NCI-H748 (cell line): ENCODE results near the gene ZC3H12C.

Experiments used
- DNase-seq: peaks from one replicate; lab custom pipeline; 2025; ENCODE audit not compliant: unreplicated experiment; lab: John Stamatoyannopoulos, UW

Gene ZC3H12C

DNA sequence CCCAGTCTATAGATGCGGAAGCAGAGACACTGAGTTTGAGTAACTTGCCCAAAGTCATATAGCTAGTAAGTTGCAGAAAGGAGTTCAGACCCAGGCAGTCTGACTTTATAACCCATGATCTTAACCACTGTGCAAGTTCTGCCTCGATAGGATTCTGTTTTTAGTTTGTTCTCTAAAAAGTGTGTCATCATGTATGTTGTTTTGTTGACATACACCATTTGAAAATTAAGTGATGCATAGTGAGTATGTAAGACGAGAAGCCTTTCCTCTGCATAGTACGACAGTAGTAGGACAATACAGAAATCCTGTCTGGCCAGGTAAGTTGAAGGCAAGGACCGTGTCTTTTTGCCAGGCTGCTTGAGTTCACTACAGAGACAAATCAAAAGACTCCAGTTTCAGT is 3.3 kb downstream of the ZC3H12C start:
- DNase-seq = peak; percentile 4

DNA sequence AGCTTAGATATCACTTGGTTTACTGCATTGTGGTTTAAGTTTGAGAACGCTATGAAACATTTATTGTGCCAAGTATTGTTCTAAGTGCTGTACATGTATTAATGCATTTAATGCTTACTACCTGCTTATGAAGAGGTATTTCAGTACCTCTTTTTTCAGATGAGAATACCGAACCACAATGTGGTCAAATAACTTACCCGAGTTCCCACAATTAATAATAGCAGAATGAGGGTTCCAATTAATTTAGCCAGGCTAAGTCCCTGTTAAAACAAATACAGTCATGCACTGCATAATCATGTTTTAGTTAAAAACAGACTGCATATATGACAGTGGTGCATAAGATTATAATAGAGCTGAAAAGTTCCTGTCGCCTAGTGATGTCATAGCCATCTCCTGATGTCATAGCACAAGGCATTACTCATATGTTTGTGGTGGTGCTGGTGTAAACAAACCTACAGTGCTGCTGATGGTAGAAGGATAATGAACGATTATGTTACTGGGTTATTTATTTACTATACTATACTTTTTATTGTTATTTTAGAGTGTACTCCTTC is 4.3 kb downstream of the ZC3H12C start:
- DNase-seq = no peak

GRCh38 chr11:110098645-110099044 is 5.5 kb downstream of the ZC3H12C start:
- no peak for DNase-seq

DNA sequence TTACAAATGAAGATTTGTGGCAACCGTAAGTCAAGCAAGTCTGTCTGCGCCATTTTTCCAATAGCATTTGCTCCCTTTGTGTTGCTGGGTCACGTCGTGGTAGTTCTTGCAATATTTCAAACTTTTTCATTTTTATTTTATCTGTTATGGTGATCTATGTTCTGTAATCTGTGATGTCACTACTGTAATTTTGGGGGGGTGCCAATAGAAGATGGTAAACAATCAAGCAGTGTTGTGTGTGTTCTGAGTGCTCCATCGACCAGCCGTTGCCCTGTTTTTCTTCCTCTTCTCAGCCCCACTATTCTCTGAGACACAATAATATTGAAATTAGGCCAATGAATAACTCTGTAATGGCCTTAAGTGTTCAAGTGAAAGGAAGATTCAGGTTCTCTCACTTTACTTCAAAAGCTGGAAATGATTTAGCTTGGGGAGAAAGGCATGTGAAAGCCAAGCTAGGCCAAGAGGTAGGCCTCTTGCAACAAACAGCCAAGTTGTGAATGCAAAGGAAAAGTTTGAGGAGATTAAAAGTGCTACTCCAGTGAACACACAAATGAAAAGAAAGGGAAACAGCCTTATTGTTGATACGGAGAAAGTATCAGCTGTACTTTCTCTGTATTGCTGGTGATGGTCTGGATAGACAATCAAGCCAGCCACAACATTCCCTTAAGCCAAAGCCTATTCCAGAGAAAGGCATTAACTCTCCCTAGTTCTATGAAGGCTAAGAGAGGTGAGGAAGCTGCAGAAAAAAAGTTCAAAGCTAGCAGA is 7.5 kb downstream of the ZC3H12C start:
- DNase-seq = no peak

- no peak for DNase-seq
These were observed 13.6 kb downstream of the ZC3H12C start for GRCh38 chr11:110106713-110107274.

DNA sequence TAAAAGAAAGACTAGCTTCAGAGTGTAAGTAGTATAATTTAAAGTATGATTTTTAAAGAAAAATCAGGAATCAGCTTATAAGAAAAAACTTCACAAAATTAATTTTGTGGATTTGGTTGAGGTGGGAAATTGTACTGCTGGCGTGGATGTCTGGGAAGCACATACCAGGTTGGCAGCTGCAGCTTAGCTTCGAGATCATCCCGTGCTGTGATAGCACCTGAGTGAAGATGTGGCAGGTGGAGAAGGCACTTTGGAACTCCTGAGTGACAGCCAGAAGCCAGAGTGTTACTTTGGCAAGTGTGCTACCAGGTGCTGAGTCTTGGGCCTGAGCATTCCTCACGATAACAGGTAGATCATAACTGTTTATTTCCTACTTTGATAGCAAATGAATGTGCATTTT is 17.7 kb downstream of the ZC3H12C start:
- no peak for DNase-seq

DNA sequence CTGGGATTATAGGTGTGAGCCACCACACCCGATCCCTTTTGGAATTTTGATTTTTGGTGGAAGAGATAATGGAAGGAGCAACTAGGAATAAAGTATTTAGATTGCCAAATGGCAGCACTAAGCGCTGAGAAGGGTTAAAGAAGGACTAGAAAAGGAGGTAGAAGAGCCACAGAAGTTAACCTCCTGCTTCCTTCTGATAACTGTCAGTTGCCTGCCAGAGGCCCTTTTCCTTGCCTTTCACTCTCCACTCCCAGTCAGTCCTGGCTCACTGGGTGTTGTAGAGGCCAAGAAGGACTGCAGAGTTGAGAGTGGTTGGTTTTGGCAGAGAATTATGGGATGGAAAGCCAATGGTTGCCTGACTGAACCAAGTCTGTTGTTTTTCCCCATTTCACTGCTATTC is 19.3 kb downstream of the ZC3H12C start:
- no peak for DNase-seq

GRCh38 chr11:110113505-110113904 is 20.3 kb downstream of the ZC3H12C start:
- DNase-seq = no peak

DNA sequence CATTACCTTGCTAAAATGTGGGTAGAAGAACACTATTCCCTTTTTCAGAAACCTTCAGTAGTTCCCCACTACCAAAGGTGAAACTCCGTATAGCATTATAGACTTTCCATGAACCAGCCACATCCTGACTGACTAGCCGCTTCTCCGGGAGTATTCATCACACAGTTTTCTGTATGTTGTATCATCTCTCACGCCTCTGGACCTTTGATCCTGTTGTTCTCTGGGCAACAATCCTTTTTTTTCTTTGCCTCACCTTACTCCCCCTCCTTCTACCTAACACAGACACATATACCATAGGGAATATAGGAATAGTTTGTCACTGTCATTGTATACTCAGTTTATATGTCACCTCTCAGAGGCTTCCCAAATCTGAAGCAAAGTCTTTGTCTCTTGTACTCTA is 20.8 kb downstream of the ZC3H12C start:
- DNase-seq = no peak

- DNase-seq = no peak
These were observed 26.1 kb downstream of the ZC3H12C start for GRCh38 chr11:110119317-110119716.

DNA sequence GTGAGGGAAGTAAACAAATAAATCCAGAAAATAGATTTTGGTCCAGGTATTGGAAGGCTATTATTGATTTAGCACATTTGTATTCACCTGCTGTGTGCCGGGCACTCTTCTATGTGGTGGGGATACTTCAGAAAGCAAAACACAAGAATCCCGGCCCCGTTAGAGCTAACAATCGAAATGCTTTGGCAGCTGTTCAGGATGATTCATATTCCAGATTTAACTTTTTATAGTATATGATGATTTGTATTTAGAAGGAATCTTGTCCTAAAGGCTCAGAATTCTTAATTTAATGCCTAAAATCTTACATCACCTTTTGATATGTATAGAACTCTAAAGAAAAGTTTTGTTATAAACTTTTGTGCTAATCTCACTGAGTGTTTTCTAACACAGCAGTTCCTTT is 28.0 kb downstream of the ZC3H12C start:
- DNase-seq = no peak

- no peak for DNase-seq
These were observed 29.8 kb downstream of the ZC3H12C start for GRCh38 chr11:110123003-110123402.

GRCh38 chr11:110124605-110125004 is 31.4 kb downstream of the ZC3H12C start:
- DNase-seq = no peak

DNA sequence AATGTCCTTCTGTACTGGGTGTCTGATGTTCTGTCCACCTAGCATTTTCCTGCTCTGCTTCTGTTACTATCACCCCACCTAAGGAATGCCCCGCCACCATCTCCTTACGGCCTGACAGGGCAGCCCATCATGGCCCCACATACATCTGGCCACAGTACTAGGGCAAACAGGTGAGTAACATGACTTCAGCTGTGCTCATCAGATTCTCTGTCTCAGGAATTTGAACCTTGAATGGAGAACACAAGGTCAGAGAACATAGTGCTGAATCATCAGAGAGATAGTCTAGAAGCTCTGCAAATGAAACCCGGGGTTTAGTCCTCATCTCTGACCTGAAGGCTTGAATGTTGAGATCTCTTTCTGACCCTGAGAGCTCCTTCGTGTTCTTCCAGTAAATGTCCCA is 32.4 kb downstream of the ZC3H12C start:
- no peak for DNase-seq

DNA sequence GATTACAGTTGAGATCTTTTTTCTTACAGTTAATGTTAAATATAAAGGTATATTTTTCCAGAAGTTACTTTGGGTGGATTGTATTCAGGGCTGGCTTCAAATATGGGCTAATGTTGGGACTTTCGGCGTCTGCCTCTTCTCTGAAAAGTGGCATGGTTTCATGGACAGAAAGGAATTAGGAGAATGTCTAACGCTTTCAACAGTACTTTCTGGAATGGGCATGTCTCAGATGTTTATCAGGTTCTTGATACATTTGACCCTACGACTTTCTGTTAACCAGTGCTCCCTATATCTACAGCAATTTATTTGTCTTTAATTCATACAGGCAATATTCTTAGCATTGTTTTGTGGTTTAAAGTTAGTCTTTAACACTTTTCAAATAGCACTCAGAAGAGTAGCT is 33.7 kb downstream of the ZC3H12C start:
- DNase-seq = no peak

GRCh38 chr11:110128161-110128560 is 35.0 kb downstream of the ZC3H12C start:
- peak; percentile 75 for DNase-seq

DNA sequence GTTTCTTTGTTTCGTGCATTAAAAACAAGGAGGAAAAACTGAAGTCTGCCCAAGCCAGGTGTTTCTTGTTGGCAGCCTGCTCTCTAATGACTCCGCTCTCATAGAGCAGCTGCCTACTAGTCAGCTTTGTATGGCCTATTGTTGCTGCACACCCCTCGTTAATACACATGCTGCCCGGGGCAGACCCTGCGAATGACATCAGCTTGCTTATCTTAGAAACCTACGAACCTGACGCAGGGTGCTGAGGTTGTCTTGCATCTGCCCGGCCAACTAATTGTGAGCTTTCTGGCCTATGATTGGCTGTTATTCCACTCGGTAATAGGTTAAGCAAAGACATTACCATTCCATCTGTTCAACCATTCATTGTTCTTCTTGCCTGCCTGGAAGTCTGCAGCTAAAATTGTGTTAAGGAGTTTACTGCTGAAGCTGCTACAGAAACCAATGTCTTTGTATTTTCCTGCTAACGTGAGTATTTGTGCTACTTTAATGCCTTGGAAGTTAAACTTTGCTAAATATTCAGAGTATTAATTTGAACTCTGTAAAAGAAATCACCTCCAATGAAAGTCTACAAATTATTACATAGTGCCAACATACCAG is 37.5 kb downstream of the ZC3H12C start:
- peak; percentile 99 for DNase-seq

DNA sequence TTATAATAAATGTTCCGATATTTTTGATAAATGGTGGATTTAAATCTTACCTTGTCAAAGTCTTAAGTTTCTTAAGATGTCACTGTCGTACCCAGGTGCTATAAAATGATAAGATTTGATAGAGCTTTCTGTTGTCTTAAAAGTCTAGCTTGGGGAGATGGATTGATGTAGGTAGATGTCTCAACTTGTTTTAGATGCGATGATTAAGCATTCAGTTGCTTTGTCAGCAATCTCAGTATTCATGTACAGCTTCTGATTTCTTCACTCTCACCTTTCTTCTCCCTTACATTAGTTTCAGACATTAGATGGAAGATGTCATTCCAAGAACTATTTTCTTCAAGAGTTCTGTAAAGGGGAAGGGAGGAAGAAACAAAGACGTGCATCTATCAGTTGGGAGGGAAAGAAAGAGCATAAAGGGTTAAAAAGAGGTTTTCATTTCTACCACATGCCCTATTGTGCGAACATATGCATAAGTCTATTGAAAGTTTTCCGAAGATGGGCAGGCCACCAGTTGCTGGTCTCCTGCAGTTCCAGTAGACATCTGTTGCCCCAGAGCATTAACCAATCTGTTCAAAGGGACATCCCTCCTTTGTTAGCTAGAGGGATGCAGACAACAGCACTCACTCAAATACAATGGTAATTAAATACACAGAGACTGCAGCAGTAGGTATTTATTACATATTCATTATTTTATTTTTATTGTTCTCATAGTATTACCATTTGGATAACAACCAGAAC is 38.4 kb downstream of the ZC3H12C start:
- peak; percentile 79 for DNase-seq

- DNase-seq = peak; percentile 15
These were observed 40.0 kb downstream of the ZC3H12C start for GRCh38 chr11:110133160-110133559.

- DNase-seq = peak; percentile 95
These were observed 40.9 kb downstream of the ZC3H12C start for GRCh38 chr11:110134110-110134509.

- no peak for DNase-seq
These were observed 48.6 kb downstream of the ZC3H12C start for GRCh38 chr11:110141812-110142211.
